Occipital lobe (tissue), 2 donors: ENCODE measurements around the gene MSH2. TPM values are rescaled to one million over a fixed set of nuclear protein-coding genes. Genes with fewer than 3 reads are reported as not detected.
"Not testable (repeated sequence)": the region's sequence is repeated elsewhere in the genome, so short reads cannot be mapped to it uniquely, and the experiment has no call there.

Source experiments
- DNase-seq: peaks from one replicate; lab custom pipeline; 2025; lab: John Stamatoyannopoulos, UW
- total RNA-seq: library from RNA; depleted of rRNA; stranded (reverse); fragments of >200 nt; gene quantifications from one replicate; pipeline ENCODE4 v1.2.3, GENCODE V29; 2014

MSH2 gene
- total RNA-seq, 1 donor from 2014 or later, result 75.6 TPM

DNA sequence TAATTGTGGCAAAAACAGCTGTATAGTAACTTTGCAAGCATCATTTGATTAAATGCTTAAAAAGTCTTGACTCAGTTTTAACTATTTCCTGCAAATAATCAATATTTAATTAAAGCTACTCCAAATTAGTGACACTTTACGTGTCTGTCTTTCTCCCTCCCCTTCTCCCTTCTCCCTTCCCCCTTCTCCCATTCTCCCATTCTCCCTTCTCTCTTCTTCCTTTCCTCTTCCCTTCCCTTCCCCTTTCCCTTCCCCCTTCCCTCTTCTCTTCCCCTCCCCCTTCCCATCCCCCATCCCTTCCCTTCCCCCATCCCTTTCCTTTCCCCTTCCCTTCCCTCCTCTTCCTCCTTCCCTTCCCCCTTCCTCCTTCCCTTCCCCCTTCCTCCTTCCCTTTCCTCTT is 76.9 kb downstream of the MSH2 start:
- DNase-seq, result no peak

DNA sequence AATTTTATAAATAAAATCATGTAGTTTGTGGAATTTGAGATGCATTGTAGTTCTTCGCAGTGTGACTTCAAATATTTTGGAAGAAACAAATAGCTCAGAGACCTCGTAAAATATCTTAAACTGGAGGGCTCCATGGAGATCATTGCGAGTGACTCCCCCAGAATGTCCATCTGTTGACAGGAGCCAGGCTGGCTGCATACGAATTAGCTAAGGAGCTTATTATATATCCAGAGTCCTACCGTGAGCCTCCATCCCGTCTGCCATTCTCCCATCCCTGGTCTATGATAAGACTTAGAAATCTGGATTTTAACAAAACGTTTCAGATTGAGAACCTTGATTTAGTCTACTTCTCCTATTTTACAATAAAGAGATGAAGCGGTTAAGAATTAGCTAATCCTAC is 80.2 kb downstream of the MSH2 start:
- no peak for DNase-seq

DNA sequence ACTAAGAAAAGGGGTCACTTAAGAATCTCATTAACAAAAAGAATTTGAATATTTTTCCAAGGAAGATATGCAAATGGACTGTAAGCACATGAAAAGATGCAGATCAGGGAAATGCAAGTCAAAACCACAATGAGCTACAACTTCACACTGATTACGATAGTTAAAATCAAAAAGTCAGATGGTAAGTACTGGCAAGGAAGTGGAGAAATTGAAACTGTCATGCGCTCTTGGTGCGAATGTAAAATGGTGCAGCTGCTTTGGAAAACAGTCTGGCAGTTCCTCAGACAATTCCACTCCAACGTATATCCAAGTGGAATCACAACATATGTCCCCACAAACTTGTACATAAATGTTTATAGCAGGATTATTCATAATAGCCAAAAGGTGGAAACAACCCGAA is 81.4 kb downstream of the MSH2 start:
- no peak for DNase-seq

DNA sequence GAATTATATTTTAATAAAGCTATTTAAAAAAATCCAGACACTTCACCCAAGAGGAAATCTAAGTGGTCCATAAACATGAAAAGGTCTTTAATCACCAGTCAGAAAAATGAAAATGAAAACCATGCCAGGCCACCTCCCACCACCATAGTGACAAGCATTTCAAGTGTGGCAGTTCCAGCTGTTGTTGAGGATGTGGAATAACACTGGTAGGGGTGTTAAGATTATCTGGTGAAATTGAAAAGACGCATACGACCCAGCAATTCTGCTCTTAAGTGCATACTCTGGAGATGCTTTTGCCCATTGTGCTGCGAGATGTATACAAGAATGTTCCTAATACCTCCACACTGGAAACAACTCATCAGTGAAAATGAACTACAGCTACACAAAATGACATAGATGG is 82.2 kb downstream of the MSH2 start:
- DNase-seq, result no peak

DNA sequence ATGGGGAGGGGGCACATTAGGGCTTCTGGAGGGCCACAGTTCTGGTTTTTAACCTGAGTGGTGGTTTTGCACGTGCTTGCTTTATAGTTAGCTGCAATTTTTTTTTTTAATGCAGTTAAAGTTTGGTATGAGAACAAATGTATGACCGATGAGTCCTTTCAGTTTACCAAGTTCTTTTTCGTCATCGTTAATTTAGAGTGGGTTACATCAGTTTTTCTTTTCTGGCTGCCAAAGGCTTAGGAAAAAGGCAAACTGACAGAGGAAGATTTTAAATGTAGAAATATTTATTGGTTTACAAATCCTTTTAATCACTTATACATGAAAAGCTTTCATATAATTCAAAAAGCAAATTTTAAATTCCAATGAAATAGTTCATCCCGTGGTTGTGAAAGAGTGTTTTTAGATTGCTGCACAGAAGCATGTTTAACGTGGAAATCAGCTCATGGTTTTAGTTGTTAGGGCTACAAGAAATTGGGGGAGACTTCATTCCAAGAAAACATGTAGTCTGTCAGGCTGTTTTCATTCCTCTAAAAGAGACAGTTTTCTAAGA is 82.9 kb downstream of the MSH2 start:
- no peak for DNase-seq

DNA sequence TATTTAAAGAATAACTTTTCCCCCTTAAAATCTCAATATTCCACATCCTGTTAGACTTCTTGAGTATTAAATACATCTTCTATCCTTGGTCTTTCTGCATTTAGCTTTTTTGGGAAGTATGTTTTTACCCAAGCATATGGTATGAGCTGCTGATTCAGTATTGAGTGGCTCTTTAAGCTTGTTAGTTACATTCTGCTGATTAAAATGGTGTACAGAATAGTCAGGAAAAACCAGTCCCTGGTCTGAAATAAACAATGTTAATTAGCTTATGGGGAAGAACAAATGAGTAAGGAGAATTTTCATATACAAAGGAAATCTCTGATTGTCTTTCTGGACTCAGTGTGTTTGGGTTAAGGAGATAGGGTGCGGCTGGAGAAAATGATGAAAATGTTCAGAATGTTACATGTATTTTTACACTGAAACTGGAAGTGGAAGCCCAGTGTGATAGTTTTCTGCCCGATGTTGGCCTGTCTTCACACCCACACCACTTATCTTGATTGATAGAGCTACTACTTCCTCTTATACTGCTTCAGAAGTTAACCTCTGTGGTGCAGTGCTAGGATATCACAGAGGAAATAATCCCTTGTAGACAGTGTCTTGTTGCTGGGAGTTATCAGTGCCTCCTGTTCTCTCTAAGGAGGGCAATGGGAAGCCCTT is 84.0 kb downstream of the MSH2 start:
- DNase-seq, result no peak

DNA sequence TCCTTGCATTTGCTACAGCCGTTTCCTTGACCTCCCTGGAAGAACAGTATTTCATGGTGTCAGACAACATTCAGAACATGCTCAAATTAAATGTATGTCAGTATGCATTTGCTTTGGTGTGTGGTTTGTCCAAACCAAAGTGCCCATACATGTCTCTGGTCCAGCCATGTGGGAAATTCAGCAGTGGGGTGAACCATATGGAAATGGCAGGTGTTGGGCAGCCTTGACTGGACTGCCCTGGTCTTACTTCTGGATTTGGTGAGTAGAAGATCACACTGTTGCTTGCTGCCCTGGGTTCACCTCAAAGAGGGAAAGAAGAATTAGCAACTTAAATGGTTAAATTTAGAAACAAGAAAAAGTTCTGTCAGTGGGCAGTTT is 84.5 kb downstream of the MSH2 start:
- DNase-seq, result no peak

DNA sequence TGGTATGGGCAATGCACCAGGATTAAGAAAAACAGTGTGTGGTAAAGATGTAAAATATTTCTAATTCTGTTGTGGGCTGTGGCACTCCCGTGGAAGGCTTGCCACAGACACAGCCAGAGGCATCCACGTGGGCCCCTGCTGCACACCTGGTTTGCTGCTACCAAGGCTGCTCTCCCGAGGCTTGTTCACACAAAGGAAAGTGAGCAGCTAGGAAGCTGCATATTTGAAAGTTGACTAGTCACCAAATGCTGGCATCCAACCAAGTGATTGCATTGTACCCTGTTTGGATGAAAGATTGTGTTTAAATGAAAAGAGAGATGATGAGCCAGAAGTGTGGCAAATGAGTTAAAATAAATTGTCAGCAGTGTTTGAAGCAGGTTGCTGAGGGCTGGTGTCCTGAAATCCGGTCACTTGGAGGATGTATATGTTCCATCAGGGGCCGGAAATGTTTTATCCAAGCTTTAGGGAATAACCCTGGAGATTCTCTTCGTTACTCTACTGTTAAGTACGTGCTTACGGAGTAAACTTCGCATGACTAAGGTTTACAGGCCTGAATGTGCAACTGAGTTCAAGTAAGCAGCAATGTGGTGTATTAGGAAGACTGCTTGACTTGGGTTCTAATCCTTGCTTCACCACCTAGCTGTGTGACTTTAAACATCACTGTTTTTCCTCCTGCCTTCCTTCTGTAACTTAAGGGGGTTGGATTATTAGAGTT is 86.1 kb downstream of the MSH2 start:
- DNase-seq, result no peak

DNA sequence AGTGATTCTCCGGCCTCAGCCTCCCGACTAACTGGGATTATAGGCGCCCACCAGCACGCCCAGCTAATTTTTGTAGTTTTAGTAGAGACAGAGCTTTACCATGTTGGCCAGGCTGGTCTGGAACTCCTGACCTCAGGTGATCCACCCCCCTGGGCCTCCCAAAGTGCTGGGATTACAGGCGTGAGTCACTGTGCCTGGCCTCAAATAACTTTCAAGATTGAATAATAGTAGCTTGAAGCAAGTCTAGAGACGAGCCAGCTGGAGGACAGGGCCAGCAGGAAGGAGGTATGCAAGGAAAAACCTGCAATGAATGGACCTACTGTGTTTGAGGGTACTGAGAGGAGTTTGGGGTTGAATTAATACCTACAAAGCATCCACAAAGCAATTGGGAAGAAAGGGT is 87.5 kb downstream of the MSH2 start:
- DNase-seq, result no peak

DNA sequence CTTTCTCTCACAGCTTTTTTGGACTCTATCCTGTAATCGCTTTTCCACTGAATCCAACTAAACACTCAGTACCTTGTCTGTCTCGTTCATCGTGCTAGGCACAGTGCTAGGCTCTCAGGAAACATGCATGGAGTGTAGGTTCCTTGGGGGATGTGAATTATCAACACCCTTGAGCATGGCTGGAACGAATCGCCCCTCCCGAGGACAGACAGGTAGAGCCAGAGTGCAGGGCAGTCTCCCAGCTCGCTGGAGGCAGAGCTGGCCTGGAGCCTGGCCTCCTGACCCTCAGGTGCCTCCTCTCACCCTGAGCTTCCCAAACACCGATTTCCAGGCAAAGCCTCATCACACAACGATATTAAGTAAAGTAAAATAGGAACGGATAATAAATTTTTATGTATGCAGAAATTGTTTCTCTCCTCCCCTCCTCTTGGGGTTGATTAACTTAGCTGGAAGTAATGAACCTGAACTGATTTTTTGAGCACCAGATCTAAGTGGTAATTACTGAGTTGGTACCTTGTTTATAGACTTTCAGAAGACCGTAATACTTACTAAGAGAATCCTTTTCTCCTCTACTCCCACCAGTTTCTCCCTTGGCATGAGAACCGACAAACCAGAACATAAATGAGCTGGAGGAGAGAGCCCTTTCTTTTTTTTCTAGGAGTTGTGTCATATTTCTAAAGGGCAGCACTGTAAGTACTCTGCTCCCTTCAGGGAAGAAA is 90.5 kb downstream of the MSH2 start:
- DNase-seq, result no peak

DNA sequence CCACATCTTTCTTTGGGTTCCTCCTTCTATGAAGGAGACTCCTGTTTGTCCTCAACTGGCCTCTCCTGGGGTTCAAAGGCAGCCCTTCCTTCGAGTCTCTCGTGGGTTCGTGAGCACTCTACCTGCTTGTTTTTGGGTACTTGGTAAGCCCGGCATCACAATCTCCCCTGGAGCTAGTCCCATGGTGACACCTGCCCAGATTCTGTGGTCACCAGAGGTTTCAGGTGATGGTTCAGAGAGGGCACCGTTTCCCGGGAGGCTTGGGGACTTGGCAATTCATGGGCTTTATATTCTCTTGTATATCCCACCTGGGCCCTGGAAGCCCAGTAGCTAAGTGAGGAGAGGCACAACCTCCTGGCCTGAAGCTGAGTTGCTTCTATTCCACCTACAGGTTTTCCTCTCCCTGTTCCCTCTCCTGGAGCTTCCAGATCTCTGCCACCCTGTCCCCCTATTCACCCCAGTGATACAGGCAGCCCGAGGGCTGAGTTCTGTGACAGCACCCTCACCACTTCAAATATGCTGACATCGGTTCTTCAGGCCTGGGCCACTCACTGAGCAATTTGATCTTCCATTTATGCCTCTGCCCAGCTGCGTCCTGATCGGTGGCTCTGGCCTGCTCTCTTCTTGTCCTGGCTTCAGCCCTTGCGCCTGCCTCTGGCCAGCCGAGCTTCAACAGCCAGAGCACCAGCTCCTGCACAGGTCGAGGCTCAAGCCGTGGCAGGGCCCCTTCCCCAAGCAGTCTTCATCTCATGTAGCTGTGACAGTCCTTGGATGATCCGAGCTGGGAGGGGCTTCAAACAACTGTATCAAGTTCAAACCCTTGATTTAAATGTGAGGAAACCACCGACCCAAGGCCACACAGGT is 91.5 kb downstream of the MSH2 start:
- DNase-seq, result no peak

DNA sequence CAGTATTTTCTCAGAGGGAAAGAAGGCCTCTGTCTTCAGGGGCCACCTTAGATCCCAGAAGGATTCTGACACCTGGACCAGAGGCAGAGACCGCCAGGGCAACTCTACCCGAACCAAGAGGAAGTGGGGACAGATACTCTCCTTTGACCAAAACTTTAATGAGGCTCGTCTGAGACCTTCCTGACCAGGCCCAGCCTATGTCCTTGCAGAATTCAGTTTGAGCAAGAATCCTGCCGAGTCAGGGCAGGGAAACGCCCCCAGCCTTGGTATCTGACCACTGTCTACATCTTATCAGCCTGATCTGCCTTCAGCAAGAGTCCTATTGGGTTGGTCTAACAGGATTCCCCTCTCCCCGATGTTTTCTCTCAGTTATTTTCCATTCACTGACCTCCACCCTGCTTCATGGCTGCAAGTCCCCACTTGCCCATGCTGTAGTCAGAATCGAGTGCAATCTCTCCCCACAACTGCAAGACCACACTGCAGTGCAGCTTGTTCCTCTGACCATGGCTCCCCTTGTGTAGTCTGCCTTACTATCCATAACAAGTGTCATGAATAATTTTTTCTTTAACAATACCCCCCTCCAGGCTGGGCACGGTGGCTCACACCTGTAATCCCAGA is 95.0 kb downstream of the MSH2 start:
- DNase-seq, result no peak

DNA sequence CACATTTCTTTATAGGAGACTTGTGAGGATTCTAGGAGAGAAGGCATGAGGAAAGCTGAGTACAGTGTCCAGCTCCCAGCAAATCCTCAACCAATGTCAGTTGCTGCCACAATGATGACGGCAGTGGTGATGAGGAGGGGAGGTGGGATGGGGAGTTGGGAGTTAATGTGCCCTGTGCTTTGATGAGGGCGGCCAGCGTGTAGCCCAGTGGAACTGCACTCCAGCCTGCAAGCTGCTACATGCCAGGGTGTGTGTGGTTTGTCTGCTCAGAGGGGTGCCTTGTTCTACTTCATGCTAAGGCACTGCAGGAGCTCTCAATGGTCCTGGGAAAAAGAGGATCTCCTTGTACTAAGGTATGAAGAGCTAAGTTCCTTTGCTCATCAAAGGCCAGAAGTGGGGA is 96.1 kb downstream of the MSH2 start:
- DNase-seq, result no peak

DNA sequence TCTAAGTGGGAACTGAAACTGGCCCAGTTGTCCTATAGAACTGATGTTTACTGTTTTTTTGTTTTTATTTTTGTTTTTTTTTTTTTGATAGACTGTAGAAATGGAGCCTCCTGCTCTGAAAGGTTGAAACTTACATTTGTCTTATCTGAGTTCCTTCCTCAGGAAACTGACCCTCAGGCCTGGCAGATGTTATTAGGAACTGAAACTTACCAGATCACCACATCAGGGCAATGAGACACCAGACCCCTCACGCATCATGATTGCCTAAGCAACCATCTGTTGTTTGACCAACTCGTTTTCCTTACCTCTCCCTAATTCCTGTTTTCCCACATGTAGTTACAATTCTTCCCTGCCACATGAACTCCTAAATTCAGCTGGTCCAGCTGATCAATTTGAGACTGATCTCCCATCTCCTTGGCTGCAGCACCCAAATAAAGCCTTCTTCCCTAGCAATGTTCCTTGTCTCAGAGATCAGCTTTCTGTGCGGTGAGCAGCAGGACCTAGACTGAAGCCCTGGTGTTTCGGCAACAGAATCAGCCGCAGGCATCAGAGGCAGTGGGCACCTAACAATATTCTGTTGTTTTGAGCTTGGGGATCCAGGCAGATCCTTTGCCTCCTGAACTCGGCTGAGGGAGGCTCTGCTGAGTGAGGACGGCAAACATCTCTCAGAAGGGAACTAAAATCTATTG is 96.8 kb downstream of the MSH2 start:
- no peak for DNase-seq

DNA sequence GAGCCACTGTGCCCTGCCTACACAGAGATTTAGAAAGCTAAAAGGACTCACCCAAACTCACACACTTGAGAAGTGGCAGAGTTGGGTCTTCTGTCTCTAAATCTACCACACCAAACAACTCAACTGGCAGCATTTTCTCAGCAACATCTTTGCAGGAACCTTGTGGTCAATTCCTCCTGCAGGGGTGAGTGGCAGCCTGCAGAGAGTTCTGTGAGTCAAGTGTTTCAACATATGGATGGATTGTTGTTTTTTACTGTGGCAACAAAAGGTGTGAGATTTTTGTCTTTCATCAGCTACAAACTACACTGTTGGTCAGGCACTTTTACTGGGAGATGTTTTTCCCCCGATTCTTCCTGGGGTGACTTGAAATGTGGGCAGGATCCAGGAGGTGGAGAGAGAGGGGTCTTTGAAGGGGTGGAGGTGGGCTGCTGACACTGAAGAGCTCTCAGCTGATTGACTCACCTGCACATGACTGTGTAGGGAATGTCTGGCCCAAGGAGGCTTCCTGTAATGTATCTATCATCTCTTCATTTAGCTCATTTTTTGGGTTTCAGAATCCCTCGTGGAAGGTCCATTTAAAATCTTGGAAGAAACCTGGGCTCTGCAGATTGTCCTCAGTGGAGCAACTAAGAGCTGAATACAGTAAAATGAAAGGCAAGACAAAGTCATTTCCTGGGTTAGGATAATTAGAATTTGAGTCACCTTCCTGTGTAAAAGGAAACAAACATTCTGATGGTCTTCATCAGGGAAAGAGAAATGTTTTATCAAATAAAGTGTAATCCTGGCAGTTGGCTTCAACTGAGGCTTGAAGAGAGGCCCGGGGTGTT is 98.6 kb downstream of the MSH2 start:
- DNase-seq, result no peak

DNA sequence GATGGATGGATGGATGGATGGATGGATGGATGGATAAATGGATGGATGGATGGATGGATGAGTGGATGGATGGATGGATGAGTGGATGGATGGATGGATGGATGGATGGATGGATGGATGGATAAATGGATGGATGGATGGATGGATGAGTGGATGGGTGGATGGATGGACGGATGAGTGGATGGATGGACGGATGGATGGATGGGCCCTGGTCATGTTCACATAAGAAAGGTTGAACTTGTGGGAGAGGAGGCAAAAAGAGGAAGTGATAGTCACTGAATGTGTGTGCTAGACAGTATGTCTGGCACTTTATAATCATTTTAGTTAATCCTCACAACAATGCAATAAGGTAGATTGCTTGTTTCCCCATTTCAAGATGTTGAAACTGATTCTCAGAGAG is 99.5 kb downstream of the MSH2 start:
- DNase-seq, result not testable (repeated sequence)

DNA sequence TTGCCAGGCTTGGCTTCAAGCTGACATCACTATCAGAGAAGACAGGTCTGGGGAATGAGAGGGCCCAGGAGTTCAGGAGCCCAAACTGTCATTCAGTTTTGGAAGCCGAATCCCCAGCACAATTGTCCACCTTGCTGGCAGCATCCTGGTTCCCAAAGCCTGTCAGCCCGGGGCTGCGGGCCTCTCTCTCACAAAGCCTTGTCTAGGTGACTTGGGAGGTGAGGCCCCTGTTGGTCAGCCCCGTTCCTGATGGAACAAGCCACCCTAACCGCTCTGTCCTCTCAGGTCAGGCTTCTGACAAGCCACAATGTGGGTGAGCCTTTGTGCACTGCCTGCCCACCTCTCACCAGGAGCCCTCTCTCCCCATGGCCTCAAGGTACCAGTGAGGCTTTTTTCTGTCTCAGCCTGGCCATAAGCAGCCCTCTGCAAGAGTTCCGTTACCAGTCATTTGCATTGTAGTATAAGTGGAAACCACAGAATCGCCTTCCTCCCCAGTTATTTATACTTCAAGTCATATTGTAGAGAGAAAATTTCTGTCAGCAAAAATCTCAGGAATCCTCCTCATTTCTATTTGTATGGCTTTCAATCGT is 100.6 kb downstream of the MSH2 start:
- no peak for DNase-seq

DNA sequence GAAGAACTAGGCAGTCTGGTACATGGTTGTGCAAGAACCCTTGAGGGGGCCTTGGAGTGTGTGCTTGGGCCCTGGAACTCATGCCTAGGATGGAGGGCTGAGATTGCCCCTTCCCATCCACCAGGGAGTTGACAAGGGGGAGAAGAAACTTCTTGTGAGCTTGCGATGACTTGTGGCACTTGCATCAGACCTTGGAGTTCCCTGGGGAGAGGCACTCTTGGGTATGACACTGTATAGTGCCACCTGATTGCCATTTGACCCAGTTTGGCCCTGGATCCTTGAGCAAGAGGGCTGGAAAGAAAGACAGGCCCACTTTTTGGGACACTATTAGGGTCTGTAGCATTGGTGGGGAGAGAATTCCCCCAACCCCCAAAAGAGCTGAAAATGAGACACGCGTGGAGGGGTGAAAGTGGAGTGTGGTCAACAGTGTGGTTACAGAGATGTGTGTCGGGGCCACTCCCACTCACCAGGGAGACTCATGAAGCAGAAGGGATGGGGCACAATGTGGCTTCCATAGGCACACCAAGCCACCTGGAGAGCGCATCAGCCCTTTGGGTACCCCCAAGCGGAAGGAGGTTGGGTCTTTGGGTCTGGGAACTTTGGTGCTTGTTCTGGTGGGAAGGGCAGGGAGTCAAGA is 101.3 kb downstream of the MSH2 start:
- no peak for DNase-seq

DNA sequence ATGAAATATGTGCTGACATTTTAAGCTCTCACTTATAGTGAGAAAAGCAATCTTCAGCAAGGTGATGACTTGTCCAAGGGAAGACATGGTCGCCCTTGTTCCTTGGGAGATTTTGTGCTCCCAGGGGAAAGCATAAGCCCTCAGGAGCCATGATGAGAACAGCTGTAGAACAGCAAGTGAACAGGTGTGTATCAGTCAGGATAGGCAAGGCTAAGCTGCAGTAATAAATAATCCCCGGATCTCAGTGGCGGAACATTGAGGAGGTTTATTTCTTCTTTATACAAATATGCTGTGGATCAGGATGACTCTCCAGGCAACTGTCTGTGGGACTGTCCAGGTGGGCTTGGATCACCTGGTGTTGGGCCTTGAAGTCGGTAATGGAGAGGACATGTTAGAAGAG is 103.1 kb downstream of the MSH2 start:
- no peak for DNase-seq
